GM21528 (cell line): ENCODE data around the gene ADAT3.
"Not testable (repeated sequence)": the region's sequence is repeated elsewhere in the genome, so short reads cannot be mapped to it uniquely, and the experiment has no call there.

ENCODE experiments used
- ATAC-seq: cut with Tn5 transposase; IDR thresholded peaks from one replicate; pipeline ENCODE4 v1.9.1; 2021; ENCODE audit warnings: mild to moderate bottlenecking, moderate library complexity; ENCODE audit not compliant: unreplicated experiment, low FRiP score

Gene ADAT3

GRCh38 chr19:1865172-1866010 is 39.8 kb upstream of the ADAT3 start:
- ATAC-seq, result no peak

GRCh38 chr19:1866693-1867348 is 38.4 kb upstream of the ADAT3 start:
- no peak for ATAC-seq

GRCh38 chr19:1867349-1867724 is 37.9 kb upstream of the ADAT3 start:
- no peak for ATAC-seq

- ATAC-seq, result no peak
These were observed 36.2 kb upstream of the ADAT3 start for GRCh38 chr19:1868971-1869370.

- no peak for ATAC-seq
These were observed 34.0 kb upstream of the ADAT3 start for GRCh38 chr19:1871140-1871597.

GRCh38 chr19:1871630-1872029 is 33.6 kb upstream of the ADAT3 start:
- ATAC-seq, result no peak

- no peak for ATAC-seq
These were observed 32.2 kb upstream of the ADAT3 start for GRCh38 chr19:1872807-1873523.

GRCh38 chr19:1873524-1874473 is 31.4 kb upstream of the ADAT3 start:
- no peak for ATAC-seq

GRCh38 chr19:1874554-1875185 is 30.5 kb upstream of the ADAT3 start:
- ATAC-seq, result no peak

GRCh38 chr19:1875265-1875645 is 29.9 kb upstream of the ADAT3 start:
- ATAC-seq, result not testable (repeated sequence)

GRCh38 chr19:1875646-1876495 is 29.3 kb upstream of the ADAT3 start:
- peak; percentile 81 for ATAC-seq

- ATAC-seq, result peak; percentile 20
These were observed 28.5 kb upstream of the ADAT3 start for GRCh38 chr19:1876496-1877279.

- not testable (repeated sequence) for ATAC-seq
These were observed 27.9 kb upstream of the ADAT3 start for GRCh38 chr19:1877280-1877660.

- ATAC-seq, result not testable (repeated sequence)
These were observed 26.6 kb upstream of the ADAT3 start for GRCh38 chr19:1878583-1878982.

- not testable (repeated sequence) for ATAC-seq
These were observed 25.2 kb upstream of the ADAT3 start for GRCh38 chr19:1879982-1880381.

GRCh38 chr19:1880611-1881392 is 24.4 kb upstream of the ADAT3 start:
- ATAC-seq, result no peak

GRCh38 chr19:1881393-1882088 is 23.7 kb upstream of the ADAT3 start:
- not testable (repeated sequence) for ATAC-seq
